Cerebellar cortex (tissue), 1 donor: ENCODE data around the gene ZNF195.
"Not testable (repeated sequence)": the region's sequence is repeated elsewhere in the genome, so short reads cannot be mapped to it uniquely, and the experiment has no call there.

Experiments used
- DNase-seq: peaks from one replicate; pipeline ENCODE4 v3.0.0-alpha.2; 2015; ENCODE audit warnings: low spot score

The ZNF195 gene

GRCh38 chr11:3402181-3402860 is 23.4 kb upstream of the ZNF195 start:
- DNase-seq: not testable (repeated sequence)

GRCh38 chr11:3401052-3401451 is 22.1 kb upstream of the ZNF195 start:
- not testable (repeated sequence) for DNase-seq

- DNase-seq: not testable (repeated sequence)
Measured at GRCh38 chr11:3398509-3398908, 19.6 kb upstream of the ZNF195 start.

- not testable (repeated sequence) for DNase-seq
Measured at GRCh38 chr11:3398106-3398505, 19.2 kb upstream of the ZNF195 start.

GRCh38 chr11:3397210-3397609 is 18.3 kb upstream of the ZNF195 start:
- DNase-seq: not testable (repeated sequence)

- not testable (repeated sequence) for DNase-seq
Measured at GRCh38 chr11:3395468-3395867, 16.5 kb upstream of the ZNF195 start.

GRCh38 chr11:3394956-3395355 is 16.0 kb upstream of the ZNF195 start:
- not testable (repeated sequence) for DNase-seq

- DNase-seq: not testable (repeated sequence)
Measured at GRCh38 chr11:3393450-3393849, 14.5 kb upstream of the ZNF195 start.

DNA sequence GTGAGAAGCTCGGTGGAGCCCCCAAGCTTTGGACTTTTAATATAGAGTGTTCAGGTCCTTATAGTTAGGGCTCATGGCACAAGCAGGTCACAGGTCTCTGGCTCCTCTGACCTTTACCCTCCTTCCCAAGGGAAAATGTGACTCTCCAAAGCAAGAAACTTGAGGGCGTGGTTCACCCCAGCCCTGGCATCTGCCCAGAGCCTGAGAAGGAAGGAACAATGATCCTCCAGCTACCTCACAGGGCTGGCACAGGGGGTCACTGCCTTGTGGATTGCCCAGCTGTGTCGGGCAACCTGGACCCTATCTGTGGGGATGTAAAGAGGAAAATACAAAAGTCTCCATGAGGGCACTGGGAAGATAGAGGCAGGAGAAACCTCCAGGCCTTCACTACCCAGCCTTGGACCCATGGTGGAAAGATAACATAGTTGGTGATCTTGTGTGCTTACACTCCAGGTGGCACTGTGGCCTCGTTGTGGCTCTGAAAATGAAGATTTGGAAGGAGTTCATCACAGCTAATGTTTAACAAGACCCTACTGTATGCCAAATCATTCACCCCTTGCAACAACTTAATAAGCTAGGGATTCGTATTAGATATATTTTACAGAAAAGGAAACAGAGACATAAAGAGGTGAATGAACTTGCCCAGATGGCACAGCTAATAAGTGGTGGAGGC is 3.8 kb upstream of the ZNF195 start:
- DNase-seq: no peak

GRCh38 chr11:3381794-3382193 is 2.8 kb upstream of the ZNF195 start:
- no peak for DNase-seq

DNA sequence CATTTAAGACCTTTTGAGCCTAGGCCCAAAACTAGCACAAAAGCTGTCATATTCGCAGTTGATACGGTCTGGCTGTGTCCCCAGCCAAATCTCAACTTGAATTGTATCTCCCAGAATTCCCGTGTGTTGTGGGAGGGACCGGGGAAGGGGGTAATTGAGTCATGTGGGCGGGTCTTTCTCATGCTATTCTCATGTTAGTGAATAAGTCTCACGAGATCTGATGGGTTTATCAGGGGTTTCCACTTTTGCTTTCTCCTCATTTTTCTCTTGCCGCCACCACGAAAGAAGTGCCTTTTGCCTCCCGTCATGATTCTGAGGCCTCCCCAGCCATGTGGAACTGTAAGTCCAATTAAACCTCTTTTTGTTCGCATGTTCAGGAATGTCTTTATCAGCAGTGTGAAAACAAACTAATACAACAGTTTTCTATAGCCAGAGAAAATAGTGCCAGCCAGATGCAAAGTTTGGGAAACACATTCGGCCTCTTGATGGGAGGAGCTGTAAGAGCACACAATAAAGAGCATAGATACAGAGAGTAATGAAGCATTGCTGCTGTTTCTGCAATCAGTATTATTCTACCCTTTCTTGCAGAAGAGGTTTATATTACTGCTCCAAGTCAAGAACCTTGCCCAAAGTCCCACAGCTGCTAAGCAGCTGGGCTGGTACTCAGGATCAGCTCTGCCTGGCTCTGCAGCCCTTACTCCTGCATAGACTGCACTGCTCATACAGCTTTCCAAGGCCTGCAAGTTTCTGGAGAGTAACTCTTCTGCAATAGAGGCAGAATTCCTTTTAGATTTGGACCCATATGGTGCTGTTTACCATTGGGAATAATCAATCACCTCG is 2.0 kb upstream of the ZNF195 start:
- DNase-seq: no peak

GRCh38 chr11:3375552-3375951 is 3.4 kb downstream of the ZNF195 start:
- DNase-seq: no peak

DNA sequence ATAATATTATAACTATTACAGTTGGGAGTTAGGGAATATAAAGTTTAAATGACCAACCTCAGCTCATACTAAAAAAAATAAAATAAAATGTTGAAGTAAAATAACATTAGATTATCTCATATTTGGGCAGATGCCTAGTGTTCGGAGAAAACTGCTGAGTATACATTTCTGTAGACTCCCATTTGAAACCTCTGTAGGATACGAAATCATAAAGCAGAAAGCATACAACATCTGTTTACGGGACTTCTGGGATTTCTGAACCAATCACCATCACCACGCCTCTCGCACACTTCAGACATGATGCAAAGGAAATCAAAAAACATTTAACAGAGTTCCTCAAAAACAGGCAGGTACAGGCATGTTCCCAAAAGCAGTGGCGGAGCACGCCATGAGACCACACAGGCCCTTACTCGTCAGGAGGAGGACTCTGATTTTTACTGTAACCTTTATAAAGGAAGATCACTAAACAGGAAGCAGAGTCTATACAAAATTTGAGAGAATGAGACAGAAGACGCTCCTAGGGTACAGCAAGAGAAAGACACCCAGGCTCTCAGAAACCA is 8.6 kb downstream of the ZNF195 start:
- DNase-seq: no peak

- DNase-seq: no peak
Measured at GRCh38 chr11:3369366-3369765, 9.6 kb downstream of the ZNF195 start.

DNA sequence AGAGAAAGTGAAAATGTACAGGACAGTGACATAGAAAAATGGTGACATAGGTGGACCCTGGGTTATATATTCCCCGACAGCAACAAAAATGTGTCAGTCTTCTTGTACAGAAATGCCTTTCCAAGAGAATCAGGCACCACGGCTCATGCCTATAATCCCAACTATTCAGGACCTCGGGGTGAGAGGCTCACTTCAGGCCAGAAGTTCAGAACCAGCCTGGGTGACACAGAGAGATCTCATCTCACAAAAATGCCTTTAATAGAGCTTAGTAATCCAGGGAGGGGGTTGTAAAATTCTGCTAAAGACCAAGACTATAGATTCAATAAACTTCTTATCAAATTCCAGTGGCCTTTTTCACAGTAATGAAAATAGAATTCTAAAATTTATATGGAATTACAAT is 10.7 kb downstream of the ZNF195 start:
- DNase-seq: no peak

- DNase-seq: no peak
Measured at GRCh38 chr11:3367221-3367620, 11.7 kb downstream of the ZNF195 start.

DNA sequence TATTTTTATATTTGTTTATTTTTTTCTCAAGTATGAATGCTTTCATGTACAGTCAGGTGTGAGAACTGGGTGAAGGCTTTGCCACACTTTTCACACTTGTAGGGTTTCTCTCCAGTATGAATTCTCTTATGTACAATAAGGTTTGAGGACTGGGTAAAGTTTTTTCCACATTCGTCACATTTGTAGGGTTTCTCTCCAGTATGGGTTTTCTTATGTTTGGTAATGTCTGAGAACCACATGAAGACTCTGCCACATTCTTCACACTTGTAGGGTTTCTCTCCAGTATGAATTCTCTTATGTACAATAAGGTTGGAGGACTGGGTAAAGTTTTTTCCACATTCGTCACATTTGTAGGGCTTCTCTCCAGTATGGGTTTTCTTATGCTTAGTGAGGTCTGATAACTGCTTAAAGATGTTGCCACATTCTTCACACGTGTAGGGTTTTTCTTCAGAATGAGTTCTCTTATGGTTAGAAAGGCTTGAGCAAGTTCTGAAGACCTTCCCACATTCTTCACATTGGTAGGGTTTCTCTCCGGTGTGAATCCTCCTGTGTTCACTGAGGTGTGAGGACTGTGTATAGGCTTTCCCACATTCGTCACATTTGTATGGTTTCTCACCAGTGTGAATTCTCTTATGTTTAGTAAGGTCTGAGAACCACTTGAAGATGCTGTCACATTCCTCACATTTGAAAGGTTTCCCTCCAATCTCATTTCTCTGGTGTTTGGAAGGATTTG is 19.7 kb downstream of the ZNF195 start:
- no peak for DNase-seq

DNA sequence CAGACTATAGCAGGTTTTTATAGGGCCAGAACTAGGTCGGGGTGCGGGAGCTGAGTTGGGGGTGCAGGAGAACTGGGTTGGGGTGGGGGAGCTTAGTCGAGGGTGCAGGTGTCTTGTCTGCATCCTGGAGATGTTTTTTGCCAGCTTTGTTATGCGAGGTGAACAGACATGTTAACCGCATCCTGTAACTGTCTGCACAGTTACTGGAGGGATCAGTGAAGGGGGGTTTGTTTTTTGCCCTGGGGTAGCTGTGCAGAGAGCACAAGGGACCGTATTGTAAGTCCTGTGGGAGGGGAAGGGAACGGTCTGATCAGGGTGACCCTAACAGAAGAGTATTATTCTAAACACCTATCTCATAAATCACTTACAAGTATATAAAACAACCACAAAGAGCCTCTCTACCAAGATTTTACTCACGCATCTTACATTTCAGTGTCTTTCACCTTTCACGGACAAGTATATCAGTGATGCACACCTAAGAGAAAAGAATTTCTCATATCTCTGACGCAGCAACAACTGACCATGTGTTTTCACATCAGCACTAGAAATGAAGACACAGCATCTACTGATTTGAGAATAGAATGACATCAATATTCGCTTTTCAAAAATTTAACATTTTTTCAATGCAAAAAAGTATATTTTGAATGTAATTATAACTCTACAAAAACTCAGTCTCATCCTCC is 20.8 kb downstream of the ZNF195 start:
- DNase-seq: no peak

DNA sequence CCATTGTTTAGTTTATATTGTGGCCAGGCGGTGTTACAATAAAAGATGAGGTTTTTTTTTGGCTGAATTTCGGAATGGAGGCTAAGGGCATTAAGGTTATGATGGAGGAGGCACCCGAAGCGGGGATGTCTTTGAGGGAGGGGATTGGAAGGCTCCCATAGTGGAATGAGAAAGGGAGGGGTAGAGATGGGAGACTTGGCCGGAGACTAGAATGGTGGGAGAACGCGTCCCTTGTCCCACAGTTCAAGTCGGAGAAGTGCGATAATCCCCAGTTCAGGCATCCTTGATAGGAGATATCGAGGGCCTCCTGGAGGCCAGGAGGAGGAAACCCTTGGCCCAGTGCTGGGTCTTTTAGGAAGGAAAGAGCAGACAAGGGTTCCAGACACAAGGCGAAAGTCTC is 21.6 kb downstream of the ZNF195 start:
- DNase-seq: no peak

- DNase-seq: no peak
Measured at GRCh38 chr11:3356858-3357257, 22.1 kb downstream of the ZNF195 start.

DNA sequence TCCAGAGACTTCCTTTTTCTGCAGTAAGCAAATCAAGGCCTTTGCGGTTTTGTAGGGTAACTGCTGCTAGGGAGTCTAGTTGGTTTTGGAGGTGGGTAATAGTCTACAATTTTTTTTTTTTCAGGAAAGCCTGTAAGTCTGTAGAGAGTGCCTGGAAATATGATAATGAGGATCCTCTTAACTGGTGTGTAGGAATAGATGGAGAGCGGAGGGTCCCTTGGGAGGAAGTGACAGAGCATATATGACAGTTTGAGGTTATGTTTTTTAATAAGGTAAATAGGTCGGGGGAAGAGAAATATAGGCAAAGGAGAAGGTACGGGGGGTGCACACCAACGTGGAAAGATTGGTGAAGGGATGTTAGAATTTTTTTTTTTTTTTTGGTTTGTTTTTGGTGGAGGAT is 25.9 kb downstream of the ZNF195 start:
- DNase-seq: no peak
